Measurements from ENCODE around the gene WNT7B. TPM values are rescaled to one million over a fixed set of nuclear protein-coding genes. Genes with fewer than 3 reads are reported as not detected.

WNT7B gene
- total and polyA plus RNA-seq, 2 of the 8 experiments (the other 6 are each of a cell fraction or from before 2014, with no cell fraction given) = 0.14 to 0.24 TPM

GRCh38 chr22:46007848-46008261 lies 30.9 kb upstream of the WNT7B start (continued):
- TF ChIP-seq CTCF (IDR thresholded peaks at IDR 0.05; ENCODE audit: control extremely low read depth in 1 of 3, insufficient read depth in 1 of 3, low read depth in 1 of 3, low read length in 3 of 3) = no peak
